GM19372 (cell line): ENCODE data around the gene SF3A2.
"Not testable (repeated sequence)": the region's sequence is repeated elsewhere in the genome, so short reads cannot be mapped to it uniquely, and the experiment has no call there.

Experiments
- ATAC-seq: cut with Tn5 transposase; IDR thresholded peaks from one replicate; pipeline ENCODE4 v1.9.1; 2021; ENCODE audit warnings: mild to moderate bottlenecking, low read depth, moderate library complexity; ENCODE audit not compliant: unreplicated experiment

Gene SF3A2

GRCh38 chr19:2270423-2271233 is 34.0 kb downstream of the SF3A2 start:
- no peak for ATAC-seq

DNA sequence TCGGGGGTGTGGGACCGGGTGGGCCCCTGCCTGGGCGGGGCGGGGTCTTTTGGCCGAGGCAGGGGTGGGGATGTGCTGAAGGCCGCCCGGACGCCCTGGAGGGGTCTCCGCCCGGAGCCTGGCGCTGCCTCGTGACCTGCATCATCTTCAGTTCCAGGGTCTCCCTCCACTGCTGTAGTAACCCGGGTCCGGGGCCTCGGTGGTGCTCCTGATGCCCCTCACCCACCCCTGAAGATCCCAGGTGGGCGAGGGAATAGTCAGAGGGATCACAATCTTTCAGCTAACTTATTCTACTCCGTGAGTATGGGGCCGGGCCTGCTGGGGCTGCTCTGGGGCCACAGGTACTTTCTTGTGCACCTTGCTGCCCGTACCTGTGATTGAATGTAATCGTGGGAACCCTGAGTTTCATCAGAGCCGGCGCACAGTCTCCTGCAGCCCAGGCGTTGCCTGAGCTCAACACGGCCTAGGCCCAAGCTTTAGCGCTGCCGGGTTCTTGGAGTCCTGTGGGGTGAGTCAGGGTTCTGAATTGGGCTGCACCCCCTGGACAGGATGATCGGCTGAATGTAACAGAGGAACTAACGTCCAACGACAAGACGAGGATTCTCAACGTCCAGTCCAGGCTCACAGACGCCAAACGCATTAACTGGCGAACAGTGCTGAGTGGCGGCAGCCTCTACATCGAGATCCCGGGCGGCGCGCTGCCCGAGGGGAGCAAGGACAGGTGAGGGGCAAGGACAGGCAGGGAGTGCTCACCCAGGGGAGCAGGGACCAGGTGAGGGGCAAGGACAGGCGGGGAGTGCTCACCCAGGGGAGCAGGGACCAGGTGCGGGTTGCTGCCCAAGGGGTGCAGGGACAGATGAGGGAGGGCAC is 34.8 kb downstream of the SF3A2 start:
- no peak for ATAC-seq

- ATAC-seq, result no peak
Observed at GRCh38 chr19:2273356-2274184, 36.9 kb downstream of the SF3A2 start.

- no peak for ATAC-seq
Observed at GRCh38 chr19:2274185-2274711, 37.6 kb downstream of the SF3A2 start.

- no peak for ATAC-seq
Observed at GRCh38 chr19:2274931-2275535, 38.4 kb downstream of the SF3A2 start.

- ATAC-seq, result no peak
Observed at GRCh38 chr19:2275588-2276428, 39.2 kb downstream of the SF3A2 start.

- ATAC-seq, result no peak
Observed at GRCh38 chr19:2276429-2276986, 39.9 kb downstream of the SF3A2 start.

GRCh38 chr19:2277138-2277537 is 40.5 kb downstream of the SF3A2 start:
- no peak for ATAC-seq

DNA sequence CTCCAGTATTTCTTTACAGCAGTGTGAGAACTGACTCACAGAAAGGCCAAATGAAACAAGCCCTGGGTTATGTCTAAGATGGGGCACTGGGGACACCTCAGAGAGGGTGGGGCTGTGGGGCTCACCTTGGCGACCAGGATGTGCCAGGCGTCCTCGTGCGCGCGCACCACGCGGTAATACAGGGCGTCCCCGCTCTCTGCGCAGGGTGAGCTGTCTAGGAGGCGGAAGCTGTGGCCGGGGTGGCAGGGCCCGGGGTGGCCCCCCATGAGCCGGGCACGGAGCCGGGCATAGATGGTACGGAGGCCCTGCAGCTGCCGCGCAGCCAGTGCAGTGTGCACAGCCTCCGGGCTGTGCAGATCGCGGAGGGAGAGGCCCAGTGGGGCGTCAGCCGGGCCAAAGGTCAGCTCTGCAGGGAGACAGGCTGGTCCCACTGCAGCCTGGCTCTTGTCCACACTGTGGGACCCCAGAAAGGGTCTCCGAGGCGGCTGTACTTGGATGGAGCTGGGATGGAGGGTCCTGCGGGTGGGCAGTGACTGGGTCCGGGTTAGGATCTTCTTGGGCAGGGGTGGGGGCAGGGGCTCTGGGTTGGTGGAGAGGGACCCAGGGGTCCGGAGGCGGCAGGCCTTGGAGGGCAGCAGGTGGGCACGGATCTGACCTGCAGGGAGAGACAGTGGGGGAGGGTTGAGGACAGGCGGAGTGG is 42.0 kb downstream of the SF3A2 start:
- no peak for ATAC-seq

DNA sequence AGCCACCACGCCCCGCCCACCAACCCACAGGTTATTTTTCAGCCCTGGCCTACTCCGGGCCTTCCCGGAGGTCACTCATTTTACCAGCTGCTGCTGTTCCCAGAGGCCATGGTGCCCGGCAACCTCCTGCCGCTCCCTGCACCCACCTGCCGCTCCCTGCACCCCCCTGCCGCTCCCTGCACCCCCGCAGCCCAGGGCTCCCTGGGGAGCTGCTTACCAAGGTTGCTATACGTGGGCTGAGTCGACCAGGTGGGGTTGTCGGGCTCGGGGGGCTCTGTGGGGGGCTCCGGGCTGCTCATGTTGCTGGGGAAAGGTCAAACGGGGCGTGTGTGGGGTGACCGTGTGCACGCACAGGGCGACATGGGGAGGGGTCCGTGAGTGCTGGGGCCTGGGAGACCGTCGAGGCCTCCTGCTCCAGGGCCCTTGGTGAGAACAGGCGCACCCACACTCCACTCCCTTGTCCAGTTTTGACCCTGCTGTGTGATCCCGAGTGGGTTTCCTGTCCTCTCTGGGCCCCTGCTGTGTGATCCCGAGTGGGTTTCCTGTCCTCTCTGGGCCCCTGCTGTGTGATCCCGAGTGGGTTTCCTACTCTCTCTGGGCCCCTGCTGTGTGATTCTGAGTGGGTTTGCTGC is 44.1 kb downstream of the SF3A2 start:
- ATAC-seq, result no peak

- not testable (repeated sequence) for ATAC-seq
Observed at GRCh38 chr19:2281265-2282061, 44.8 kb downstream of the SF3A2 start.

DNA sequence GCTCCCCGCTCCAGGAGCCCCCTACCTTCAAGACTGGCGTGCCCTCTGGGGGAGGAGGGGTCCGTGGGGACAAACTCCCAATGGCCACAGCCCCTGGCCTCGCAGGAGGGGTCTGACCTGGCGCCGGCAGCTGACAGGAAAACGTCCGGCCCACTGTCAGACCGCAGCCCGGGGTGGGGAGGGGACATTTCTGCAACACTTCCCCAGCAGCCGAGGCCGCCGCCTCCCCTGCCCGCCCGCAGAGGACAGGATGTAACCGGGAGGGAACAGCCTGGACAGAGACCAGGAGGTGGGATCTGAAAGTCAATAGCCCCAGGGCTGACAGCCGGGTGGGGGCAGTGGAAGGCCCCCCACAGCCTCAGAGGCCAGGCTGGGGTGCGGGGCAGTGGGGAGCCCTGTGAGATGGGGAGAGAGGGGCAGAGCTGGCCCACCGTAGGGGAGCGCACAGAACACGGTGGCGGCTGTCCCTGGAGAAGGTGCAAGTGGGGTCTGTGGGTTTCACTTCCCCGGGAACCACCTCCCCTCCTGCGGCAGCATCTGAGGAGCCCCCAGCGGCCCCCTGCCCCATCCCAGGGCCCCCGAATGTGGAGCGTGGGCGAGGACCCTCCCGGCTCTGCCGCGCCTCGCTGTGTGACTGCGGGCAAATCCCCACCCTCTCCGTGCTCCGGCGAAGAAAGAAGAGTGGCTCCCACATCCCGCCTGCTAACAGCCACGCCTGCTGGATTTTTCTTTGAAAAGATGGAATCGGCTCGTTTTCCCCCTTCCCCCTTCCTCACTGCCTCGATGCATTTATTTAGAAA is 45.6 kb downstream of the SF3A2 start, which contains the start of gene PEAK3:
Gene PEAK3, minus strand, starts transcription at position 114 of the 800 bp plus-strand sequence. CDS start 1,244 bp downstream, outside the sequence.
- ATAC-seq, result no peak

DNA sequence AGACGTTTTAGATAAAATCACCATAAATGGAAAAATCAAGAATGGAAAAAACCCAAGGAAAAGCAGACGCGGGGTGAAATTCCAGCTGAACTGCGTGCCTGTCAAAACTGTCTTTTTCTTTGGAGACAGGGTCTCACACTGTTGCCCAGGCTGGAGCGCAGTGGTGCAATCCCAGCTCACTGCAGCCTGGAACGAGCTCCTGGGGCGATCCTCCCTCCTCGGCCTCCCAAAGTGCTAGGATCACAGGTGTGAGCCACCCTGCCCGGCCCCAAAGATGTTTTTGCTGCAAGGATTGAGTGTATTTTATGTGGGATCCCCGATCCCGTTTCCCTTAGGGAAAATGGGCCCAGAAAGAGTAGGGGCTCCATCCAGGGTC is 46.2 kb downstream of the SF3A2 start:
- ATAC-seq, result no peak

- ATAC-seq, result no peak
Observed at GRCh38 chr19:2283835-2284507, 47.3 kb downstream of the SF3A2 start.

DNA sequence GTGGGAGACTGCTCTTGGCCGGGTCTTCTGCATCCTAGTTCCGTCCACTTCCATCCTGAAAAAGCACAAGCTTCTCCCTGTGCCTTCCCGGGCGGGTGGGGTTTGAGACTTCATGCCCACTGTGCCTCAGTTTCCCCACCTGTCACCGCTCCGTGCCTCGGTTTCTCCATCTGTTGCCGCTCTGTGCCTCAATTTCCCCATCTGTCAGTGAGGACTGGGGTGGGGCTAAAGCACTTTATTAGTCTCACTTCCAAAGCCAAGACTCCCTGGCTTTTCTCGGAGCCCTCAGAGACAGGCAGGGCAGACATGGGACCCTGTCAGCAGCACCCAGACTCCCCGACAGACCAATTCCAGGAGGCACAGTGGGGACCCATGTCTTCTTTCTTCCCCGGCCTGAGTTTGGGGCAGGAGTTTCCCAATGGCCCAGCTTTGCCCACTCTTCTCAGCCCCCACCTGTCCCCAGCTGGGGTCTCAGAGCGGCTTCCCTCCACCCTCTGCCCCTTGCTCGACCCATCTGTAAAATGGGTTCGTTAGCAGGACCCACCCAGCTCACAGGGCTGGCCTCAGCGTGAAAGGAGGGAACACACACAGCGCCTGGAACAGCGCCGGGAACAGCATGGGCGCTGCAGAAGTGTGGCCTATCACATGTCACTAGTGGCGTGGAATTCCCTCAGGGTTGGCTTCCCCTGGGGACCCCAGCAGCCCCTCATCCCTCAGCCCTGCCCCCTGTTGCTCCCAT is 49.9 kb downstream of the SF3A2 start:
- ATAC-seq, result no peak
